ENCODE results near the gene EML6. TPM values are rescaled to one million over a fixed set of nuclear protein-coding genes. Genes with fewer than 3 reads are reported as not detected.

Gene EML6
- total and polyA plus RNA-seq, 2 of the 8 experiments (the other 6 are each of a cell fraction or from before 2014, with no cell fraction given): 1.2 to 1.6 TPM

DNA sequence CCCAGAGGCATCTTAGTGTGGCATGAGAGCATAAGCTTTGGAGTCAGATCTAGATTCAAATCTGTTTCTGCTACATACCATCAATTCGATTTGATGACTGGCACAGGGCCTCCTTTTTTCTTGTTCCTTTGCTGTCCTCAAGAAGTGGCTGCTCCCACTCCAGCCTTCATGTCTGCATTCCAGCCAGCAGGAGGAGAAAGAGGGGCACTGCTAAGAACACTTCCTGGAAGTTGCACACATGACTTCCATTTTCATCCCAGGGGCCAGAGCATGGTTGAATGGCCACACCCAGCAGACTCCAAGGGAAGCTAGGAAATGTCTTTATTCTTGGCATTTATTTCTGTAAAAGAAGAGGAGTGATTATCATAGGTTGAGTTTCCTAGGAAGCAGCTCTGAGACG lies 50.4 kb downstream of the EML6 start:
- Histone ChIP-seq H3K79me1 (ENCODE audit: low read depth, low read length) (no peaks in the 10 kb centered on the region), H3K27me3 (replicated peaks in 1 of 4; ENCODE audit: control insufficient read depth in 3 of 4, extremely low read depth in 1 of 4, insufficient read depth in 3 of 4, low read length in 3 of 4) (no peaks in the 10 kb centered on the region), H3K4me2 (ENCODE audit: insufficient read depth in 1 of 2, low read depth in 2 of 2, low read length in 2 of 2) (no peak overlapping the region), H3K23me2 (ENCODE audit: low read depth, low read length) (no peaks in the 10 kb centered on the region), H3K56ac (replicated peaks; ENCODE audit: insufficient read length, low read depth, low read length) (no peak overlapping the region), H3K14ac (ENCODE audit: insufficient read length) (no peak overlapping the region), H3K4ac (replicated peaks; ENCODE audit: insufficient read length, low read depth, low read length) (no peak overlapping the region), H2AK5ac (ENCODE audit: low read depth, low read length) (no peak overlapping the region), H2BK120ac (replicated peaks; ENCODE audit: low read depth, low read length) (no peak overlapping the region), H4K91ac (replicated peaks; ENCODE audit: insufficient read length, low read length) (no peak overlapping the region), H3K27ac (ENCODE audit: low read depth, low read length) (no peak overlapping the region), H3K4me3 (ENCODE audit: extremely low read depth in 1 of 4, insufficient read depth in 2 of 4, low read depth in 3 of 4, low read length in 4 of 4) (no peak overlapping the region), H2BK15ac (ENCODE audit: low read length) (no peak overlapping the region), H2AFZ (ENCODE audit: low read length) (no peak overlapping the region), H2BK20ac (ENCODE audit: low read length) (no peak overlapping the region), H3K4me1 (replicated peaks in 1 of 4; ENCODE audit: control insufficient read depth in 3 of 4, insufficient read depth in 4 of 4, low read length in 3 of 4) (no peaks in the 10 kb centered on the region), H3K9me3 (ENCODE audit: insufficient read depth in 2 of 2, low read depth in 1 of 2, low read length in 1 of 2) (no peaks in the 10 kb centered on the region; a peak in 1 of 4 replicates), H3K9ac (replicated peaks in 1 of 4; ENCODE audit: extremely low read depth in 1 of 4, low read depth in 3 of 4, low read length in 3 of 4) (no peak overlapping the region), H4K8ac (ENCODE audit: extremely low read depth, insufficient read depth, low read length) (no peak overlapping the region), H4K5ac (ENCODE audit: insufficient read length, low read depth, low read length) (no peak overlapping the region), H4K20me1 (replicated peaks in 1 of 2; ENCODE audit: control insufficient read depth in 1 of 2, insufficient read depth in 2 of 2, low read length in 2 of 2) (no peaks in the 10 kb centered on the region), H2BK5ac (ENCODE audit: low read depth, low read length) (no peak overlapping the region), H3K23ac (ENCODE audit: insufficient read length) (no peak overlapping the region), H3K36me3 (ENCODE audit: control insufficient read depth in 2 of 4, insufficient read depth in 4 of 4, low read length in 3 of 4) (no peaks in the 10 kb centered on the region), H3K18ac (ENCODE audit: extremely low read depth, low read length) (no peak overlapping the region), H2BK12ac (ENCODE audit: low read depth, low read length) (no peak overlapping the region), H3K79me2 (ENCODE audit: control insufficient read depth in 1 of 2, insufficient read depth in 2 of 2, low read length in 2 of 2) (no peaks in the 10 kb centered on the region)
- WGBS, 2 experiments (ENCODE audit: extremely low coverage in 1 of 2, insufficient coverage in 1 of 2, insufficient read length in 1 of 2, insufficient replicate concordance in 2 of 2, low coverage in 1 of 2, low lambda C conversion rate in 2 of 2, missing lambda C conversion rate in 1 of 2): 75% methylated on average over 2 of the region's 2 CpGs; no CpG with 5 or more reads in 1 of the 2 experiments
- FAIRE-seq (no peak), DNase-seq (ENCODE audit: low read depth in 1 of 2, low spot score in 2 of 2) (peak in 1 of 2 experiments; percentile 57)
- CTCF ChIA-PET (ENCODE audit: partially characterized antibody): interaction anchor here (0.8 to 3.3 kb wide), 13 partner anchors 9 to 396 kb away, joined by 3 to 27 read pairs (median 6); no protein-coding TSS in a partner anchor
- POLR2A ChIA-PET (ENCODE audit: partially characterized antibody): no interaction called here
- TF ChIP-seq, protein P1, sequence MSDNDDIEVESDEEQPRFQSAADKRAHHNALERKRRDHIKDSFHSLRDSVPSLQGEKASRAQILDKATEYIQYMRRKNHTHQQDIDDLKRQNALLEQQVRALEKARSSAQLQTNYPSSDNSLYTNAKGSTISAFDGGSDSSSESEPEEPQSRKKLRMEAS (IDR thresholded peaks at IDR 0.05): 0 out of 2 replicates have a peak, but pooled peaks have one; percentile 12
- TF ChIP-seq EGR1 (IDR thresholded peaks at IDR 0.05; ENCODE audit: borderline replicate concordance, low read depth, low read length) (peak; percentile 44; the same call in 1 of the 2 replicates), CREB1 (IDR thresholded peaks at IDR 0.05) (no peak), TEAD4 (IDR thresholded peaks at IDR 0.05; ENCODE audit: low read depth, low read length) (peak; percentile 99), SP1 (IDR thresholded peaks at IDR 0.05; ENCODE audit: low read depth, low read length) (no peak), RAD21 (IDR thresholded peaks at IDR 0.05 in 1 of 2, conservative IDR thresholded peaks at IDR 0.05 in 1 of 2; ENCODE audit: low read depth in 2 of 2, low read length in 2 of 2) (peak; percentile 42 to 48), BCL11A (IDR thresholded peaks at IDR 0.05; ENCODE audit: low read depth in 2 of 2, low read length in 2 of 2) (no peak), SIX5 (IDR thresholded peaks at IDR 0.05; ENCODE audit: low read depth, low read length) (no peak), KDM4A (IDR thresholded peaks at IDR 0.05; ENCODE audit: low read depth, low read length, severe bottlenecking) (no peak), YY1 (IDR thresholded peaks at IDR 0.05; ENCODE audit: low read depth, low read length) (0 out of 2 replicates have a peak, but pooled peaks have one; percentile 27), SUZ12 (IDR thresholded peaks at IDR 0.05; ENCODE audit: low read length) (no peak)
- TF ChIP-seq, protein P2, sequence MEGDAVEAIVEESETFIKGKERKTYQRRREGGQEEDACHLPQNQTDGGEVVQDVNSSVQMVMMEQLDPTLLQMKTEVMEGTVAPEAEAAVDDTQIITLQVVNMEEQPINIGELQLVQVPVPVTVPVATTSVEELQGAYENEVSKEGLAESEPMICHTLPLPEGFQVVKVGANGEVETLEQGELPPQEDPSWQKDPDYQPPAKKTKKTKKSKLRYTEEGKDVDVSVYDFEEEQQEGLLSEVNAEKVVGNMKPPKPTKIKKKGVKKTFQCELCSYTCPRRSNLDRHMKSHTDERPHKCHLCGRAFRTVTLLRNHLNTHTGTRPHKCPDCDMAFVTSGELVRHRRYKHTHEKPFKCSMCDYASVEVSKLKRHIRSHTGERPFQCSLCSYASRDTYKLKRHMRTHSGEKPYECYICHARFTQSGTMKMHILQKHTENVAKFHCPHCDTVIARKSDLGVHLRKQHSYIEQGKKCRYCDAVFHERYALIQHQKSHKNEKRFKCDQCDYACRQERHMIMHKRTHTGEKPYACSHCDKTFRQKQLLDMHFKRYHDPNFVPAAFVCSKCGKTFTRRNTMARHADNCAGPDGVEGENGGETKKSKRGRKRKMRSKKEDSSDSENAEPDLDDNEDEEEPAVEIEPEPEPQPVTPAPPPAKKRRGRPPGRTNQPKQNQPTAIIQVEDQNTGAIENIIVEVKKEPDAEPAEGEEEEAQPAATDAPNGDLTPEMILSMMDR (IDR thresholded peaks at IDR 0.05; ENCODE audit: control extremely low read depth in 1 of 3, insufficient read depth in 1 of 3, low read depth in 1 of 3, low read length in 3 of 3): peak; percentile 47 to 74 (median 57)
